Measurements from ENCODE around the gene CEACAM8.

The CEACAM8 gene

DNA sequence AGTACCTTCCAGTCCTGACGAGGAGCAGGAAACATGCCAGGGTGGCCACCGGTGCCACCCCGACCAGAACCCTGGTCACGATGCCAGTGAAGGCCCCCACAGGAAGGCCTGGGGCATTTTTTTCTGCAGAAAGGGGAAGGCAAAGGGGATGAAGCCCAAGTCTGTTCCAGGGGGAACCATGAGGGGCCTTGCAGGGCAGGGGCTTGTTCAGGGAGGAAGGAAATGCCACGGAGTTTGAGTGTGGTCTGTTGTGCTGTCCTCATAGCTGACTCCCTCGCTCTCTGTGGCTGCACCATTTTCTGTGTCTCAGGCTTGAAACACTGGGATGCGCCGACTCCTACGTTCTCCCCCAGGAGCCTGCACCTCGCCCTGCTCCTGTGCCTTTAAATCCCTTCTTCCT is 38.9 kb downstream of the CEACAM8 start:
- Histone ChIP-seq H2AFZ (ENCODE audit: low read length) (no peak overlapping the region), H3K79me2 (ENCODE audit: insufficient read depth, low read length) (no peaks in the 10 kb centered on the region), H3K9ac (ENCODE audit: low read length) (no peak overlapping the region), H3K4me1 (ENCODE audit: insufficient read depth, low read length, severe bottlenecking) (no peaks in the 10 kb centered on the region), H3K9me2 (ENCODE audit: low read depth, low read length) (no peaks in the 10 kb centered on the region), H3F3A (ENCODE audit: insufficient read depth, low read length) (no peaks in the 10 kb centered on the region), H3K27me3 (ENCODE audit: insufficient read depth, low read length) (no peaks in the 10 kb centered on the region), H3K9me3 (ENCODE audit: low read length) (no peaks in the 10 kb centered on the region), H4K20me1 (ENCODE audit: insufficient read depth, low read length) (no peaks in the 10 kb centered on the region), H3K27ac (ENCODE audit: low read depth, low read length, poor library complexity, severe bottlenecking) (no peak overlapping the region), H3K36me3 (ENCODE audit: insufficient read depth, low read length) (no peaks in the 10 kb centered on the region), H3K4me2 (ENCODE audit: low read length) (no peak overlapping the region), H3K4me3 (ENCODE audit: low read depth, low read length, poor library complexity, severe bottlenecking) (no peak overlapping the region)
- TF ChIP-seq EZH2 (IDR thresholded peaks at IDR 0.05; ENCODE audit: borderline replicate concordance, low read length) = no peak
- TF ChIP-seq, protein P1, sequence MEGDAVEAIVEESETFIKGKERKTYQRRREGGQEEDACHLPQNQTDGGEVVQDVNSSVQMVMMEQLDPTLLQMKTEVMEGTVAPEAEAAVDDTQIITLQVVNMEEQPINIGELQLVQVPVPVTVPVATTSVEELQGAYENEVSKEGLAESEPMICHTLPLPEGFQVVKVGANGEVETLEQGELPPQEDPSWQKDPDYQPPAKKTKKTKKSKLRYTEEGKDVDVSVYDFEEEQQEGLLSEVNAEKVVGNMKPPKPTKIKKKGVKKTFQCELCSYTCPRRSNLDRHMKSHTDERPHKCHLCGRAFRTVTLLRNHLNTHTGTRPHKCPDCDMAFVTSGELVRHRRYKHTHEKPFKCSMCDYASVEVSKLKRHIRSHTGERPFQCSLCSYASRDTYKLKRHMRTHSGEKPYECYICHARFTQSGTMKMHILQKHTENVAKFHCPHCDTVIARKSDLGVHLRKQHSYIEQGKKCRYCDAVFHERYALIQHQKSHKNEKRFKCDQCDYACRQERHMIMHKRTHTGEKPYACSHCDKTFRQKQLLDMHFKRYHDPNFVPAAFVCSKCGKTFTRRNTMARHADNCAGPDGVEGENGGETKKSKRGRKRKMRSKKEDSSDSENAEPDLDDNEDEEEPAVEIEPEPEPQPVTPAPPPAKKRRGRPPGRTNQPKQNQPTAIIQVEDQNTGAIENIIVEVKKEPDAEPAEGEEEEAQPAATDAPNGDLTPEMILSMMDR (IDR thresholded peaks at IDR 0.05; ENCODE audit: low read length) = no peak

DNA sequence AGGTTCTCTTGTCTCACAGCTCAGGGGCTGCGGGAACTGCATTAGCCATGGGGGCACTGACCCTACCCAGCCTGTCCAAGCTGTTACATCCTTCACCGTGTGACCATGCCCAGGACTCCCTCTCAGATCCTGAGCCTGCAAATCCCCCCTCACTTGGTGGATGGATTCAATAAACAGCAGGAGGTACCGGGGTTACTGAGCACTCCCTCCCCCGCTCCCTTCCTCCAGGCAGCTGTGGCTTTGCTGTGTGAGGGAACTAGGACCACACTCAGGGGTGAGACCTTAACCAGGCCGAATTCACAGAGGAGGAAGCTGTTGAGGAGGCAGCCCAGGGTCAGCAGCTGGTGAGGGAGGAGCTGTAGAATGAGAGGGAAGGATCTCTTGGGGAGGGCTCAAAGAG is 39.4 kb downstream of the CEACAM8 start:
- no peak for TF ChIP-seq EZH2 (IDR thresholded peaks at IDR 0.05; ENCODE audit: borderline replicate concordance, low read length)
- TF ChIP-seq, protein P1 (IDR thresholded peaks at IDR 0.05; ENCODE audit: low read length) = no peak
- Histone ChIP-seq H3K9me3 (ENCODE audit: low read length) (no peaks in the 10 kb centered on the region), H2AFZ (ENCODE audit: low read length) (no peak overlapping the region), H3K27ac (ENCODE audit: low read depth, low read length, poor library complexity, severe bottlenecking) (no peak overlapping the region), H3K4me2 (ENCODE audit: low read length) (no peak overlapping the region), H3K36me3 (ENCODE audit: insufficient read depth, low read length) (no peaks in the 10 kb centered on the region), H3K9me2 (ENCODE audit: low read depth, low read length) (no peaks in the 10 kb centered on the region), H3F3A (ENCODE audit: insufficient read depth, low read length) (no peaks in the 10 kb centered on the region), H3K79me2 (ENCODE audit: insufficient read depth, low read length) (no peaks in the 10 kb centered on the region), H3K27me3 (ENCODE audit: insufficient read depth, low read length) (no peaks in the 10 kb centered on the region), H3K4me3 (ENCODE audit: low read depth, low read length, poor library complexity, severe bottlenecking) (no peak overlapping the region), H3K4me1 (ENCODE audit: insufficient read depth, low read length, severe bottlenecking) (no peaks in the 10 kb centered on the region), H4K20me1 (ENCODE audit: insufficient read depth, low read length) (no peaks in the 10 kb centered on the region), H3K9ac (ENCODE audit: low read length) (no peak overlapping the region)

DNA sequence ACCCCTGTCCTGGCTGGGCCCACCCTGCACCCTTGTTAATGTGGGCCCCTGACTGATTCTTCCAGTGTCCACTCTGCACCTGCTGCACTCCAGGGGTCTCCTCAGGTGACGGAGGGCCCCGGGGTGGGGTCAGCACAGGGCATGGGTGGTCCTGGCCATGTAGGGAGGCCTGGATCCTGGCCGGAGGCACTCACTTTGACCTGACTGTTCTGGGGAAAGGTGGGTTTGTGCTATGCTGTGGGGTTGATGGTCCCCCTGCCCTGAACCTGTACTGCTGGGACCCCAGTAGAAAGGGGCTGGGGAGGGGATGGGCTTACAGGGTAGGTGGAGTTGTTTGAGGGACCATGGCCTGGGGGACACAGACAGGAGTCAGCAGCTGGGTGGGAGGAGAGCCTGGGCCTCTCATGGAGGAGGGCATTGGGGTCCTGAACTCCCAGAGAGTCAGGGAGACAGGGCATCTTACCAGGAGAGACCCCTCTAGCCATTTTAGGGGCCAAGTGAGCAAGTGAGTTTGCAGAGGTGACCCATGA is 40.6 kb downstream of the CEACAM8 start:
- no peak overlapping the region for H2AFZ ChIP-seq (ENCODE audit: low read length)
- TF ChIP-seq EZH2 (IDR thresholded peaks at IDR 0.05; ENCODE audit: borderline replicate concordance, low read length) = no peak
- TF ChIP-seq, protein P1 (IDR thresholded peaks at IDR 0.05; ENCODE audit: low read length) = no peak
- no peaks in the 10 kb centered on the region for H3K9me2 ChIP-seq (ENCODE audit: low read depth, low read length)
- no peak overlapping the region for H3K4me3 ChIP-seq (ENCODE audit: low read depth, low read length, poor library complexity, severe bottlenecking)
- H3F3A ChIP-seq (ENCODE audit: insufficient read depth, low read length) = no peaks in the 10 kb centered on the region
- H4K20me1 ChIP-seq (ENCODE audit: insufficient read depth, low read length) = no peaks in the 10 kb centered on the region
- no peaks in the 10 kb centered on the region for H3K4me1 ChIP-seq (ENCODE audit: insufficient read depth, low read length, severe bottlenecking)
- H3K27ac ChIP-seq (ENCODE audit: low read depth, low read length, poor library complexity, severe bottlenecking) = no peak overlapping the region
- H3K4me2 ChIP-seq (ENCODE audit: low read length) = no peak overlapping the region
- no peaks in the 10 kb centered on the region for H3K79me2 ChIP-seq (ENCODE audit: insufficient read depth, low read length)
- H3K9ac ChIP-seq (ENCODE audit: low read length) = no peak overlapping the region
- H3K27me3 ChIP-seq (ENCODE audit: insufficient read depth, low read length) = no peaks in the 10 kb centered on the region
- no peaks in the 10 kb centered on the region for H3K9me3 ChIP-seq (ENCODE audit: low read length)
- H3K36me3 ChIP-seq (ENCODE audit: insufficient read depth, low read length) = no peaks in the 10 kb centered on the region
